ENCODE measurements around the gene TUBGCP4. TPM values are rescaled to one million over a fixed set of nuclear protein-coding genes. Genes with fewer than 3 reads are reported as not detected.
A peak's percentile ranks its signal among the peaks of the same experiment; 100 is the strongest.

Gene TUBGCP4
- total and polyA plus RNA-seq, 2 of the 4 experiments (the other 2 are of a cell fraction): 7.9 to 12.7 TPM

DNA sequence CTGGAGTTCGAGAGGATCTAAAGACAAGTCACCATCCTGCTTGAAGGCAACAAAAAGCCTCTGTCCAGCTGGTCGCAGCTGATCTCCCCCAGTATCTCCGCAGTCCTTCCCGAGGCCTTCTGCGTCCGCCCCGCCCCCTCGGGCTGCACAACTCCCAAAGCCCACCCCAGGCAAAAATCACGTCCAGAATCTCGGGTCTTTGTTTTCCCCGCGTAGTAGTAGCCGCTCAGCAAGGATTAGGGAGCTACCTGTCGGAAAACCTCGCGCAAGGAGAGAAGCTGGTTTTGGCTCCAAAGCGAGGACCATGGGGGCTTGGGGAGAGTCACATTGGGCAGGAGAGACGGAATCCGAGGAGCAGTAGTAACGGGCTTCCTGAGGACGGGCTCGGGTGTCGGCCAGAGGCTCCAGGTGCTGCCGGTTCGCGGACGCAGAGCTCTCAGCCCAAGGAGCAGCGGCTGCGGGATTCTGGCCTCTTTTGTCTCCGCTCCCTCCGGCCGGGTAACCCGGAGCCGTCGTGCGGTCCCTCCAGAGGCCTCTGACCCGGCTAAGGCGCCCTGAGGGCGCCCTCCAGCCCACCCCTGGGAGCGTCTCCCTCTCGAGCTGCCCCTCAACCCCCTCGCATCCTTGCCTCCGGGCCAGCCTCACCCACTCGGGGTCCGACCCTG, 459 bp upstream of the TUBGCP4 start:
- Histone ChIP-seq H2AK9ac (replicated peaks; ENCODE audit: low read depth, low read length, poor library complexity) (peak overlapping the region; percentile 89), H3K79me1 (ENCODE audit: low read depth in 1 of 2, low read length in 2 of 2) (peaks cover 43 to 44% of the 10 kb centered on the region in 2 experiments), H3K4ac (ENCODE audit: low read depth, low read length) (peak overlapping the region; percentile 48), H3K9me3 (ENCODE audit: control insufficient read depth, insufficient read depth, low read length) (peaks cover 16% of the 10 kb centered on the region), H4K91ac (ENCODE audit: insufficient read depth, low read depth, low read length) (peak overlapping the region; percentile 32; the same call in 1 of the 2 replicates), H3K9me1 (ENCODE audit: insufficient read depth, low read length) (peaks cover 6% of the 10 kb centered on the region; the same call in 1 of the 2 replicates), H3K27ac (ENCODE audit: insufficient read depth, low read length) (peak overlapping the region; percentile 68), H2AFZ (replicated peaks; ENCODE audit: low read length, poor library complexity) (peak overlapping the region; percentile 100), H2BK20ac (ENCODE audit: low read depth, low read length) (no peak overlapping the region), H3K36me3 (ENCODE audit: control insufficient read depth, insufficient read depth, low read length) (peaks cover 16% of the 10 kb centered on the region), H3K56ac (ENCODE audit: extremely low read depth, insufficient read depth, low read length) (peak overlapping the region; percentile 73; the same call in 1 of the 2 replicates), H2AK5ac (ENCODE audit: low read depth, low read length) (peak overlapping the region; percentile 54), H4K20me1 (ENCODE audit: insufficient read depth, low read length) (peaks cover 5% of the 10 kb centered on the region; the same call in 1 of the 2 replicates), H3K14ac (replicated peaks; ENCODE audit: low read depth, low read length) (peak overlapping the region; percentile 82), H3K4me2 (ENCODE audit: low read depth, low read length) (peak overlapping the region; percentile 95), H2BK5ac (ENCODE audit: low read depth, low read length, poor library complexity, severe bottlenecking) (peak overlapping the region; percentile 9), H3K18ac (ENCODE audit: low read depth, low read length) (peak overlapping the region; percentile 10; the same call in 1 of the 2 replicates), H3K4me3 (ENCODE audit: insufficient read depth, low read depth, low read length) (peak overlapping the region; percentile 97), H2BK120ac (ENCODE audit: low read depth, low read length) (0 out of 2 replicates have a peak overlapping the region, but pooled peaks have one; percentile 4), H4K8ac (ENCODE audit: low read depth in 2 of 2, low read length in 2 of 2) (peak overlapping the region; percentile 87 to 99), H3K23ac (ENCODE audit: low read depth, low read length) (peak overlapping the region; percentile 84), H3K4me1 (ENCODE audit: control insufficient read depth, insufficient read depth, low read length) (peaks cover 2% of the 10 kb centered on the region; the same call in 1 of the 2 replicates), H3K9ac (ENCODE audit: low read depth, low read length) (peak overlapping the region; percentile 92), H2BK15ac (ENCODE audit: low read depth, low read length) (no peak overlapping the region), H4K5ac (ENCODE audit: low read depth, low read length) (peak overlapping the region; percentile 83), H3K27me3 (ENCODE audit: control insufficient read depth, insufficient read depth, low read length) (no peaks in the 10 kb centered on the region)
- POLR2A ChIA-PET (ENCODE audit: unreplicated experiment): interaction anchor here (0.6 to 0.7 kb wide), 2 partner anchors 13 to 138 kb away, joined by 3 to 5 read pairs; no protein-coding TSS in a partner anchor
- ATAC-seq (ENCODE audit: low read depth) (peak; percentile 66), DNase-seq (peak; percentile 47)
- TF ChIP-seq MAFK (IDR thresholded peaks at IDR 0.05; ENCODE audit: low read depth, low read length): no peak
- no peak for TF ChIP-seq USF2 (IDR thresholded peaks at IDR 0.05; ENCODE audit: low read depth, low read length)
- no peak for TF ChIP-seq MAZ (IDR thresholded peaks at IDR 0.05; ENCODE audit: borderline replicate concordance, low read depth, low read length)
- intact Hi-C loops (cut with micrococcal nuclease) (no loop called here), dilution Hi-C loops (cut with HindIII; ENCODE audit: low sequenced_read_pairs, unreplicated experiment) (no loop called here), in situ Hi-C loops (cut with MboI; ENCODE audit: low sequenced_read_pairs) (no loop called here)
- no TSS peak for BruUV-seq (replicated peaks)
- 0% methylated on average over 10 of the region's 45 CpGs; no CpG with 5 or more reads in 1 of the 2 experiments for WGBS, 2 experiments (ENCODE audit: extremely low coverage in 2 of 2, insufficient read length in 1 of 2)
- CTCF ChIA-PET: interaction anchor here (0.6 to 1.3 kb wide), 3 partner anchors 16 to 815 kb away, joined by 3 to 5 read pairs (median 3); no protein-coding TSS in a partner anchor
